ENCODE results near the gene MRPL53.

Gene MRPL53

DNA sequence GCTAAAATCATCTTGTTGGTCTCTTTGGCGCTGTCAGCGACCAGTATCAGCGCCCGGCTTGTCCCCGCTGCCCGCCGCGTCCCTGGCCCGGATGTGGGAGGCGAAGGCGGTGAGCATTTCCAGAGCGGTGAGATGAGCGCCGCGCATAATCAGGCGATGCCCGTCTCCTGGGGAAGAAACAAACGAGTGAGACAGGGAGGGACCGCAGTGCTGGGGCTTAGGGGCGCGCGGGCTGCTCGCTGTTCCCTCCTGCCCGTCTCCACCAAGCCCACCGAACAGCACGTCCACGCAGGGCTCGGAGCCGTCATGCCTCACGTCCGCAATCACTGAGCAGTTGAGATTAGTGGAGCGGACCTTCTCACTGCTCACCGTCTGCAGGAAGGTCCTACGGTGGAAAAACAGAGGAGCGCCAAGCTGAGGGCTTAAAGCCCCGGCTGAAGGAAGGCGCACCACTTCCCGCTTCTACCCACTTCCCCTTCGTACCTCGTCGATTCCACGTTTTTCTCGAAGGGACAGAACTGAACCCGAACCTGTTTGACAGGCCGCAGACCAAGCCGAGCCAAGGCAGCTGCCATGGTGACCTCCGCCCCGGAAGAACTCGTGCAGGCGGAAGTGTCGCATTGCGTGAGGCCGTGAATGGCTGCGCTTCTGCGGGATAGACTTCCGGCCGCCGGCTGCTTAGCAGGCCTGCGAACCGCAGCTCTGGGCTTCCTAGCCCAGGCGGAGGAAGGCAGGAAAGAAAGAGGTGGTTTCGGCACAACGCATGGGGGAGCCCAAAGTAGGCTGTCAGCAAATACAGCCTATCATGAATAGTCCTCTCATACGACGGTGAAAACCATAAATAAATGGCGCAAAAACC is at the start of gene MRPL53 (continued):
- TF ChIP-seq, protein P1, sequence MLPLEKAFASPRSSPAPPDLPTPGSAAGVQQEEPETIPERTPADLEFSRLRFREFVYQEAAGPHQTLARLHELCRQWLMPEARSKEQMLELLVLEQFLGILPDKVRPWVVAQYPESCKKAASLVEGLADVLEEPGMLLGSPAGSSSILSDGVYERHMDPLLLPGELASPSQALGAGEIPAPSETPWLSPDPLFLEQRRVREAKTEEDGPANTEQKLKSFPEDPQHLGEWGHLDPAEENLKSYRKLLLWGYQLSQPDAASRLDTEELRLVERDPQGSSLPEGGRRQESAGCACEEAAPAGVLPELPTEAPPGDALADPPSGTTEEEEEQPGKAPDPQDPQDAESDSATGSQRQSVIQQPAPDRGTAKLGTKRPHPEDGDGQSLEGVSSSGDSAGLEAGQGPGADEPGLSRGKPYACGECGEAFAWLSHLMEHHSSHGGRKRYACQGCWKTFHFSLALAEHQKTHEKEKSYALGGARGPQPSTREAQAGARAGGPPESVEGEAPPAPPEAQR (tag by site-specific recombination; IDR thresholded peaks at IDR 0.05), result no peak
- TF ChIP-seq KLF9 (tag by site-specific recombination; IDR thresholded peaks at IDR 0.05; ENCODE audit: low read depth) (peak; percentile 13; the same call in 1 of the 2 replicates), ZNF202 (tag by site-specific recombination; IDR thresholded peaks at IDR 0.05; ENCODE audit: borderline replicate concordance) (no peak), ZNF221 (tag by site-specific recombination; IDR thresholded peaks at IDR 0.05; ENCODE audit: borderline replicate concordance) (no peak), REPIN1 (tag by site-specific recombination; IDR thresholded peaks at IDR 0.05; ENCODE audit: low read depth) (no peak), KLF1 (tag by site-specific recombination; IDR thresholded peaks at IDR 0.05) (no peak), ZNF211 (tag by site-specific recombination; IDR thresholded peaks at IDR 0.05; ENCODE audit: low read depth) (no peak), ZNF768 (tag by site-specific recombination; IDR thresholded peaks at IDR 0.05) (no peak), ZNF843 (tag by site-specific recombination; IDR thresholded peaks at IDR 0.05) (peak; percentile 43; the same call in 1 of the 2 replicates), GLI2 (tag by site-specific recombination; IDR thresholded peaks at IDR 0.05; ENCODE audit: borderline replicate concordance, low read depth) (no peak), SCRT1 (tag by site-specific recombination; IDR thresholded peaks at IDR 0.05; ENCODE audit: borderline replicate concordance) (peak; percentile 16; the same call in 1 of the 2 replicates), ZBTB8A (tag by site-specific recombination; IDR thresholded peaks at IDR 0.05) (peak; percentile 66; the same call in 1 of the 2 replicates), KLF8 (tag by site-specific recombination; IDR thresholded peaks at IDR 0.05) (peak; percentile 37; the same call in 1 of the 2 replicates), ZNF292 (tag by site-specific recombination; IDR thresholded peaks at IDR 0.05; ENCODE audit: borderline replicate concordance, low read depth) (no peak), ZSCAN23 (tag by site-specific recombination; IDR thresholded peaks at IDR 0.05) (no peak), ZNF514 (tag by site-specific recombination; IDR thresholded peaks at IDR 0.05) (no peak), ZNF670 (tag by site-specific recombination; IDR thresholded peaks at IDR 0.05; ENCODE audit: low read depth) (no peak), ZNF596 (tag by site-specific recombination; IDR thresholded peaks at IDR 0.05) (no peak)
- TF ChIP-seq, protein P2, sequence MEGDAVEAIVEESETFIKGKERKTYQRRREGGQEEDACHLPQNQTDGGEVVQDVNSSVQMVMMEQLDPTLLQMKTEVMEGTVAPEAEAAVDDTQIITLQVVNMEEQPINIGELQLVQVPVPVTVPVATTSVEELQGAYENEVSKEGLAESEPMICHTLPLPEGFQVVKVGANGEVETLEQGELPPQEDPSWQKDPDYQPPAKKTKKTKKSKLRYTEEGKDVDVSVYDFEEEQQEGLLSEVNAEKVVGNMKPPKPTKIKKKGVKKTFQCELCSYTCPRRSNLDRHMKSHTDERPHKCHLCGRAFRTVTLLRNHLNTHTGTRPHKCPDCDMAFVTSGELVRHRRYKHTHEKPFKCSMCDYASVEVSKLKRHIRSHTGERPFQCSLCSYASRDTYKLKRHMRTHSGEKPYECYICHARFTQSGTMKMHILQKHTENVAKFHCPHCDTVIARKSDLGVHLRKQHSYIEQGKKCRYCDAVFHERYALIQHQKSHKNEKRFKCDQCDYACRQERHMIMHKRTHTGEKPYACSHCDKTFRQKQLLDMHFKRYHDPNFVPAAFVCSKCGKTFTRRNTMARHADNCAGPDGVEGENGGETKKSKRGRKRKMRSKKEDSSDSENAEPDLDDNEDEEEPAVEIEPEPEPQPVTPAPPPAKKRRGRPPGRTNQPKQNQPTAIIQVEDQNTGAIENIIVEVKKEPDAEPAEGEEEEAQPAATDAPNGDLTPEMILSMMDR (tag by site-specific recombination; IDR thresholded peaks at IDR 0.05), result no peak; the same call in 1 of the 2 replicates
- TF ChIP-seq, protein P3, sequence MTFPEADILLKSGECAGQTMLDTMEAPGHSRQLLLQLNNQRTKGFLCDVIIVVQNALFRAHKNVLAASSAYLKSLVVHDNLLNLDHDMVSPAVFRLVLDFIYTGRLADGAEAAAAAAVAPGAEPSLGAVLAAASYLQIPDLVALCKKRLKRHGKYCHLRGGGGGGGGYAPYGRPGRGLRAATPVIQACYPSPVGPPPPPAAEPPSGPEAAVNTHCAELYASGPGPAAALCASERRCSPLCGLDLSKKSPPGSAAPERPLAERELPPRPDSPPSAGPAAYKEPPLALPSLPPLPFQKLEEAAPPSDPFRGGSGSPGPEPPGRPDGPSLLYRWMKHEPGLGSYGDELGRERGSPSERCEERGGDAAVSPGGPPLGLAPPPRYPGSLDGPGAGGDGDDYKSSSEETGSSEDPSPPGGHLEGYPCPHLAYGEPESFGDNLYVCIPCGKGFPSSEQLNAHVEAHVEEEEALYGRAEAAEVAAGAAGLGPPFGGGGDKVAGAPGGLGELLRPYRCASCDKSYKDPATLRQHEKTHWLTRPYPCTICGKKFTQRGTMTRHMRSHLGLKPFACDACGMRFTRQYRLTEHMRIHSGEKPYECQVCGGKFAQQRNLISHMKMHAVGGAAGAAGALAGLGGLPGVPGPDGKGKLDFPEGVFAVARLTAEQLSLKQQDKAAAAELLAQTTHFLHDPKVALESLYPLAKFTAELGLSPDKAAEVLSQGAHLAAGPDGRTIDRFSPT (tag by site-specific recombination; IDR thresholded peaks at IDR 0.05), result no peak
- TF ChIP-seq, protein P4, sequence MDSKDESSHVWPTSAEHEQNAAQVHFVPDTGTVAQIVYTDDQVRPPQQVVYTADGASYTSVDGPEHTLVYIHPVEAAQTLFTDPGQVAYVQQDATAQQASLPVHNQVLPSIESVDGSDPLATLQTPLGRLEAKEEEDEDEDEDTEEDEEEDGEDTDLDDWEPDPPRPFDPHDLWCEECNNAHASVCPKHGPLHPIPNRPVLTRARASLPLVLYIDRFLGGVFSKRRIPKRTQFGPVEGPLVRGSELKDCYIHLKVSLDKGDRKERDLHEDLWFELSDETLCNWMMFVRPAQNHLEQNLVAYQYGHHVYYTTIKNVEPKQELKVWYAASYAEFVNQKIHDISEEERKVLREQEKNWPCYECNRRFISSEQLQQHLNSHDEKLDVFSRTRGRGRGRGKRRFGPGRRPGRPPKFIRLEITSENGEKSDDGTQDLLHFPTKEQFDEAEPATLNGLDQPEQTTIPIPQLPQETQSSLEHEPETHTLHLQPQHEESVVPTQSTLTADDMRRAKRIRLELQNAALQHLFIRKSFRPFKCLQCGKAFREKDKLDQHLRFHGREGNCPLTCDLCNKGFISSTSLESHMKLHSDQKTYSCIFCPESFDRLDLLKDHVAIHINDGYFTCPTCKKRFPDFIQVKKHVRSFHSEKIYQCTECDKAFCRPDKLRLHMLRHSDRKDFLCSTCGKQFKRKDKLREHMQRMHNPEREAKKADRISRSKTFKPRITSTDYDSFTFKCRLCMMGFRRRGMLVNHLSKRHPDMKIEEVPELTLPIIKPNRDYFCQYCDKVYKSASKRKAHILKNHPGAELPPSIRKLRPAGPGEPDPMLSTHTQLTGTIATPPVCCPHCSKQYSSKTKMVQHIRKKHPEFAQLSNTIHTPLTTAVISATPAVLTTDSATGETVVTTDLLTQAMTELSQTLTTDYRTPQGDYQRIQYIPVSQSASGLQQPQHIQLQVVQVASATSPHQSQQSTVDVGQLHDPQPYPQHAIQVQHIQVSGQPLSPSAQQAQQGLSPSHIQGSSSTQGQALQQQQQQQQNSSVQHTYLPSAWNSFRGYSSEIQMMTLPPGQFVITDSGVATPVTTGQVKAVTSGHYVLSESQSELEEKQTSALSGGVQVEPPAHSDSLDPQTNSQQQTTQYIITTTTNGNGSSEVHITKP (tag by site-specific recombination; IDR thresholded peaks at IDR 0.05), result peak; percentile 72
- TF ChIP-seq, protein P5, sequence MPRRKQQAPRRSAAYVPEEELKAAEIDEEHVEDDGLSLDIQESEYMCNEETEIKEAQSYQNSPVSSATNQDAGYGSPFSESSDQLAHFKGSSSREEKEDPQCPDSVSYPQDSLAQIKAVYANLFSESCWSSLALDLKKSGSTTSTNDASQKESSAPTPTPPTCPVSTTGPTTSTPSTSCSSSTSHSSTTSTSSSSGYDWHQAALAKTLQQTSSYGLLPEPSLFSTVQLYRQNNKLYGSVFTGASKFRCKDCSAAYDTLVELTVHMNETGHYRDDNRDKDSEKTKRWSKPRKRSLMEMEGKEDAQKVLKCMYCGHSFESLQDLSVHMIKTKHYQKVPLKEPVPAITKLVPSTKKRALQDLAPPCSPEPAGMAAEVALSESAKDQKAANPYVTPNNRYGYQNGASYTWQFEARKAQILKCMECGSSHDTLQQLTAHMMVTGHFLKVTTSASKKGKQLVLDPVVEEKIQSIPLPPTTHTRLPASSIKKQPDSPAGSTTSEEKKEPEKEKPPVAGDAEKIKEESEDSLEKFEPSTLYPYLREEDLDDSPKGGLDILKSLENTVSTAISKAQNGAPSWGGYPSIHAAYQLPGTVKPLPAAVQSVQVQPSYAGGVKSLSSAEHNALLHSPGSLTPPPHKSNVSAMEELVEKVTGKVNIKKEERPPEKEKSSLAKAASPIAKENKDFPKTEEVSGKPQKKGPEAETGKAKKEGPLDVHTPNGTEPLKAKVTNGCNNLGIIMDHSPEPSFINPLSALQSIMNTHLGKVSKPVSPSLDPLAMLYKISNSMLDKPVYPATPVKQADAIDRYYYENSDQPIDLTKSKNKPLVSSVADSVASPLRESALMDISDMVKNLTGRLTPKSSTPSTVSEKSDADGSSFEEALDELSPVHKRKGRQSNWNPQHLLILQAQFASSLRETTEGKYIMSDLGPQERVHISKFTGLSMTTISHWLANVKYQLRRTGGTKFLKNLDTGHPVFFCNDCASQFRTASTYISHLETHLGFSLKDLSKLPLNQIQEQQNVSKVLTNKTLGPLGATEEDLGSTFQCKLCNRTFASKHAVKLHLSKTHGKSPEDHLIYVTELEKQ (tag by site-specific recombination; IDR thresholded peaks at IDR 0.05; ENCODE audit: borderline replicate concordance), result no peak
- TF ChIP-seq, protein P6, sequence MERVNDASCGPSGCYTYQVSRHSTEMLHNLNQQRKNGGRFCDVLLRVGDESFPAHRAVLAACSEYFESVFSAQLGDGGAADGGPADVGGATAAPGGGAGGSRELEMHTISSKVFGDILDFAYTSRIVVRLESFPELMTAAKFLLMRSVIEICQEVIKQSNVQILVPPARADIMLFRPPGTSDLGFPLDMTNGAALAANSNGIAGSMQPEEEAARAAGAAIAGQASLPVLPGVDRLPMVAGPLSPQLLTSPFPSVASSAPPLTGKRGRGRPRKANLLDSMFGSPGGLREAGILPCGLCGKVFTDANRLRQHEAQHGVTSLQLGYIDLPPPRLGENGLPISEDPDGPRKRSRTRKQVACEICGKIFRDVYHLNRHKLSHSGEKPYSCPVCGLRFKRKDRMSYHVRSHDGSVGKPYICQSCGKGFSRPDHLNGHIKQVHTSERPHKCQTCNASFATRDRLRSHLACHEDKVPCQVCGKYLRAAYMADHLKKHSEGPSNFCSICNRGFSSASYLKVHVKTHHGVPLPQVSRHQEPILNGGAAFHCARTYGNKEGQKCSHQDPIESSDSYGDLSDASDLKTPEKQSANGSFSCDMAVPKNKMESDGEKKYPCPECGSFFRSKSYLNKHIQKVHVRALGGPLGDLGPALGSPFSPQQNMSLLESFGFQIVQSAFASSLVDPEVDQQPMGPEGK (tag by site-specific recombination; IDR thresholded peaks at IDR 0.05), result no peak

Data from HEK293 (cell line).